ENCODE measurements around the gene SGCA. TPM values are rescaled to one million over a fixed set of nuclear protein-coding genes. Genes with fewer than 3 reads are reported as not detected.

The SGCA gene
- total and polyA plus RNA-seq, 2 of the 8 experiments (the other 6 are each of a cell fraction or from before 2014, with no cell fraction given) = 0.12 TPM; not detected in 1

DNA sequence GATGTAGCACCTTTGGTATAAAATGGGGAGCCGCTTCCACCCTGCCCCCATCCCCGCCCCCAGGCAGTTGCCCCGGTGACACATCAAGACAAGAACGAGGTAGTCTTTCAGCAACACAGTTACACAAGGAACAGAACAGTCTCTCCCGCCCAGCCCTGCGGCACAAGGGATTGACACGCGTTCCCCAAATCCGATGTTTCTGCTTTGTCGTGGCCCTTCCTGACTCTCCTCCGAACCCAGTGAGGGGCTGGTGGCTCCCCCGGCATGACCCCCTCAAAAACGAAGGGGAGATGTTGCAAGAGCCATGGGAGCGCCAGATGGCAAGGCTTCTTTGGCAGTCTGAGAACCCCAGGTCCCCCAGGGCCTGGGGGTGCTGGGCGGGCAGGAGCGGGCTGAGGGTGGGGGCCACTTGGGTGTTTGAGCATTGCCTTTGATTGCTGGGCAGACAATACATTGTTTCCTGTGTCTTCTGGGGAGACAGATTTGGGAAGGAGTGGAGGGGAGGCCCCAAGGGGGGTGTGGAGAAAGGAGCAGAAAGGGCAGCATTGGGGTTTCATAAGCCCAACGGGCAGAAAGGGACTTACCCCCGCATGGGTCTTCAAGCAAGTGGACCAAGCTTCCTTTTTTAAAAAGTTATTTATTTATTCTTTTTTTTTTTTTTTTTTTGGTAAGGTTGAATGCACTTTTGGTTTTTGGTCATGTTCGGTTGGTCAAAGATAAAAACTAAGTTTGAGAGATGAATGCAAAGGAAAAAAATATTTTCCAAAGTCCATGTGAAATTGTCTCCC lies 19.0 kb downstream of the SGCA start:
- Histone ChIP-seq H3K36me3 (ENCODE audit: control insufficient read depth in 2 of 4, insufficient read depth in 4 of 4, low read length in 3 of 4) (peaks cover 5 to 37% (median 20%) of the 10 kb centered on the region in 4 experiments; a peak in 5 of 8 replicates), H2AK5ac (ENCODE audit: low read depth, low read length) (no peak overlapping the region), H3K18ac (ENCODE audit: extremely low read depth, low read length) (no peak overlapping the region), H3K4me2 (ENCODE audit: insufficient read depth in 1 of 2, low read depth in 2 of 2, low read length in 2 of 2) (0 out of 4 replicates have a peak overlapping the region, but pooled peaks of 1 of the 2 experiments have one; percentile 28), H3K9me3 (ENCODE audit: insufficient read depth in 2 of 2, low read depth in 1 of 2, low read length in 1 of 2) (no peaks in the 10 kb centered on the region), H3K79me2 (ENCODE audit: control insufficient read depth in 1 of 2, insufficient read depth in 2 of 2, low read length in 2 of 2) (no peaks in the 10 kb centered on the region), H2BK12ac (ENCODE audit: low read depth, low read length) (no peak overlapping the region), H2AFZ (ENCODE audit: low read length) (no peak overlapping the region), H3K4ac (replicated peaks; ENCODE audit: insufficient read length, low read depth, low read length) (no peak overlapping the region), H2BK20ac (ENCODE audit: low read length) (no peak overlapping the region), H2BK15ac (ENCODE audit: low read length) (no peak overlapping the region), H4K5ac (ENCODE audit: insufficient read length, low read depth, low read length) (no peak overlapping the region), H3K79me1 (ENCODE audit: low read depth, low read length) (no peaks in the 10 kb centered on the region), H4K8ac (ENCODE audit: extremely low read depth, insufficient read depth, low read length) (no peak overlapping the region), H2BK120ac (replicated peaks; ENCODE audit: low read depth, low read length) (no peak overlapping the region), H3K56ac (replicated peaks; ENCODE audit: insufficient read length, low read depth, low read length) (no peak overlapping the region), H3K23me2 (ENCODE audit: low read depth, low read length) (no peaks in the 10 kb centered on the region), H3K4me3 (ENCODE audit: extremely low read depth in 1 of 4, insufficient read depth in 2 of 4, low read depth in 3 of 4, low read length in 4 of 4) (no peak overlapping the region), H4K91ac (replicated peaks; ENCODE audit: insufficient read length, low read length) (no peak overlapping the region), H3K9ac (replicated peaks in 1 of 4; ENCODE audit: extremely low read depth in 1 of 4, low read depth in 3 of 4, low read length in 3 of 4) (no peak overlapping the region), H3K27ac (ENCODE audit: low read depth, low read length) (no peak overlapping the region), H3K27me3 (replicated peaks in 1 of 4; ENCODE audit: control insufficient read depth in 3 of 4, extremely low read depth in 1 of 4, insufficient read depth in 3 of 4, low read length in 3 of 4) (no peaks in the 10 kb centered on the region), H2BK5ac (ENCODE audit: low read depth, low read length) (no peak overlapping the region), H4K20me1 (replicated peaks in 1 of 2; ENCODE audit: control insufficient read depth in 1 of 2, insufficient read depth in 2 of 2, low read length in 2 of 2) (peaks cover 1 to 2% of the 10 kb centered on the region in 2 experiments), H3K4me1 (replicated peaks in 1 of 4; ENCODE audit: control insufficient read depth in 3 of 4, insufficient read depth in 4 of 4, low read length in 3 of 4) (peaks cover 0 to 18% (median 3%) of the 10 kb centered on the region in 4 experiments; a peak in 4 of 7 replicates), H3K14ac (ENCODE audit: insufficient read length) (no peak overlapping the region), H3K23ac (ENCODE audit: insufficient read length) (no peak overlapping the region)
- WGBS, 2 experiments (ENCODE audit: extremely low coverage in 1 of 2, insufficient coverage in 1 of 2, insufficient read length in 1 of 2, insufficient replicate concordance in 2 of 2, low coverage in 1 of 2, low lambda C conversion rate in 2 of 2, missing lambda C conversion rate in 1 of 2) = 71% methylated on average over 16 of the region's 19 CpGs; no CpG with 5 or more reads in 1 of the 2 experiments
- no peak for DNase-seq (ENCODE audit: low read depth in 1 of 2, low spot score in 2 of 2)
- no peak for FAIRE-seq
- CTCF ChIA-PET (ENCODE audit: partially characterized antibody) = interaction anchor here (1.0 to 1.2 kb wide), 3 partner anchors 8 to 16 kb away, joined by 3 read pairs; no protein-coding TSS in a partner anchor
- POLR2A ChIA-PET (ENCODE audit: partially characterized antibody) = interaction anchor here (0.7 kb wide), 1 partner anchor 77 kb away, joined by 3 read pairs; no protein-coding TSS in a partner anchor
- no peak for TF ChIP-seq GTF2F1 (IDR thresholded peaks at IDR 0.05; ENCODE audit: borderline replicate concordance, low read depth, low read length)
- TF ChIP-seq SP2 (IDR thresholded peaks at IDR 0.05; ENCODE audit: low read length) = no peak
- no peak for TF ChIP-seq TAF1 (IDR thresholded peaks at IDR 0.05; ENCODE audit: low read depth, low read length)
- no peak for TF ChIP-seq EP300 (IDR thresholded peaks at IDR 0.05; ENCODE audit: borderline replicate concordance in 1 of 2, low read depth in 2 of 2, low read length in 2 of 2)
- no peak for TF ChIP-seq POLR2AphosphoS5 (IDR thresholded peaks at IDR 0.05; ENCODE audit: low read depth, low read length)
- no peak for TF ChIP-seq JUND (IDR thresholded peaks at IDR 0.05; ENCODE audit: low read length)
- TF ChIP-seq ASH2L (IDR thresholded peaks at IDR 0.05; ENCODE audit: low read length) = no peak
- TF ChIP-seq TCF12 (IDR thresholded peaks at IDR 0.05; ENCODE audit: low read depth, low read length) = no peak
- no peak for TF ChIP-seq HDAC6 (IDR thresholded peaks at IDR 0.05; ENCODE audit: low read depth, low read length)
